Aorta (tissue), 5 donors: Measurements from ENCODE around the gene ACTN1. TPM values are rescaled to one million over a fixed set of nuclear protein-coding genes. Genes with fewer than 3 reads are reported as not detected.

Experiments used
- ATAC-seq: fragments of 200-7000 bp; cut with Tn5 transposase; one replicate; pipeline ENCODE4 v1.9.1; 2022; ENCODE audit warnings: moderate library complexity; ENCODE audit not compliant: low FRiP score
- DNase-seq, 2 donors: peaks; one replicate each; pipeline ENCODE4 v3.0.0-alpha.2; 2020
- H3K27ac ChIP-seq, 2 donors: one replicate each; pipeline ENCODE4 v1.5.1; 2013; ENCODE audit warnings: low read length in 2 of 2, mild to moderate bottlenecking in 2 of 2, moderate library complexity in 2 of 2, control low read depth in 1 of 2, inconsistent platforms in 1 of 2, low read depth in 1 of 2
- H3K27me3 ChIP-seq, 2 donors: one replicate each; pipeline ENCODE4 v1.6.1; 2013; ENCODE audit warnings: control low read depth in 1 of 2, low read length in 1 of 2, mild to moderate bottlenecking in 1 of 2, moderate library complexity in 1 of 2; ENCODE audit not compliant: insufficient read depth in 2 of 2, control insufficient read depth in 1 of 2
- H3K36me3 ChIP-seq, 2 donors: one replicate each; pipeline ENCODE4 v1.6.1; 2013; ENCODE audit warnings: control low read depth in 1 of 2, low read length in 1 of 2, mild to moderate bottlenecking in 1 of 2; ENCODE audit not compliant: insufficient read depth in 2 of 2, control insufficient read depth in 1 of 2
- H3K4me1 ChIP-seq, 2 donors: one replicate each; pipeline ENCODE4 v1.6.1; 2013; ENCODE audit warnings: low read length in 2 of 2, control low read depth in 1 of 2, mild to moderate bottlenecking in 1 of 2, moderate library complexity in 1 of 2; ENCODE audit not compliant: insufficient read depth in 2 of 2, control insufficient read depth in 1 of 2
- H3K4me3 ChIP-seq, 2 donors: one replicate each; pipeline ENCODE4 v1.5.1; 2013; ENCODE audit warnings: low read length in 2 of 2, control low read depth in 1 of 2, mild to moderate bottlenecking in 1 of 2
- H3K9me3 ChIP-seq: one replicate; pipeline ENCODE4 v1.6.1; 2013; ENCODE audit warnings: mild to moderate bottlenecking, low read length; ENCODE audit not compliant: control insufficient read depth
- WGBS, 2 donors: extraction: QIAGEN DNeasy Blood & Tissue Kit; methylation state at CpG; one replicate each; pipeline ENCODE4 v1.1.7; 2013; 5-methylcytosine and 5-hydroxymethylcytosine counted together
- intact Hi-C, 2 donors: fragments of 100-400 bp; cut with DNase I; formaldehyde crosslinking; loops; one replicate each; pipeline versions ENCODE4 v1.14.2 to v1.15.0; 2022
- polyA plus RNA-seq, 2 donors: library from polyadenylated mRNA; stranded (reverse); fragments of 200-250 nt; gene quantifications; one replicate each; pipeline ENCODE4 v1.2.3, GENCODE V29; 2013
- total RNA-seq, 2 donors: library from RNA; stranded (reverse); fragmentation: NEBNext Ultra II Directional; extraction: Animal tissue kit (Norgen Biotek cat#: 25700); gene quantifications; one replicate each; pipeline ENCODE4 v1.2.1, GENCODE V29; 2021
- donor health status: healthy with polysubstance abuse.
- donor health status: Bipolar disorder and iron deficiency.
- donor health status: DM: no; HTN: no; CAD: no.
- donor health status: DM: no; HTN: no; CAD: no.
- donor health status: DM: yes; HTN: yes; CAD: no.

The ACTN1 gene
- total and polyA plus RNA-seq, 4 donors = 82.0 to 1,590 (median 631) TPM

- WGBS, 2 donors = 93 to 100% methylated on average over 2 of the region's 2 CpGs
- intact Hi-C loops = no loop called here
Measured at GRCh38 chr14:68865542-68865941, 113.6 kb downstream of the ACTN1 start.

GRCh38 chr14:68864361-68864750 is 114.7 kb downstream of the ACTN1 start:
- Histone ChIP-seq H3K27ac (no peak overlapping the region), H3K9me3 (no peaks in the 10 kb centered on the region), H3K4me3 (no peak overlapping the region), H3K27me3 (no peaks in the 10 kb centered on the region), H3K4me1 (no peaks in the 10 kb centered on the region), H3K36me3 (no peaks in the 10 kb centered on the region)
- ATAC-seq (no peak), DNase-seq (no peak)
- WGBS, 2 donors = 54 to 65% methylated on average over 6 of the region's 6 CpGs
- intact Hi-C loops = loop anchor here (5.0 kb wide), 1 partner anchor 243 kb away; no protein-coding TSS in a partner anchor

More at GRCh38 chr14:68865542-68865941, 113.6 kb downstream of the ACTN1 start:
- Histone ChIP-seq H3K27me3 (no peaks in the 10 kb centered on the region), H3K27ac (no peak overlapping the region), H3K36me3 (no peaks in the 10 kb centered on the region), H3K9me3 (no peaks in the 10 kb centered on the region), H3K4me3 (no peak overlapping the region), H3K4me1 (no peaks in the 10 kb centered on the region)
- DNase-seq (no peak), ATAC-seq (no peak)

GRCh38 chr14:68863610-68864360 is 115.3 kb downstream of the ACTN1 start:
- H3K4me3 ChIP-seq = no peak overlapping the region
- H3K4me1 ChIP-seq = no peaks in the 10 kb centered on the region
- ATAC-seq = peak; percentile 16
- H3K9me3 ChIP-seq = no peaks in the 10 kb centered on the region
- H3K36me3 ChIP-seq = no peaks in the 10 kb centered on the region
- no peak overlapping the region for H3K27ac ChIP-seq
- 77 to 79% methylated on average over 13 of the region's 13 CpGs for WGBS, 2 donors
- intact Hi-C loops = loop anchor here (5.0 kb wide), 1 partner anchor 244 kb away; no protein-coding TSS in a partner anchor
- no peak for DNase-seq
- no peaks in the 10 kb centered on the region for H3K27me3 ChIP-seq

GRCh38 chr14:68862954-68863594 is 116.0 kb downstream of the ACTN1 start:
- DNase-seq = peak; percentile 87 to 90

GRCh38 chr14:68860771-68861170 is 118.3 kb downstream of the ACTN1 start:
- no peaks in the 10 kb centered on the region for H3K36me3 ChIP-seq
- no peaks in the 10 kb centered on the region for H3K9me3 ChIP-seq
- intact Hi-C loops = loop anchor here (5.0 kb wide), 1 partner anchor 247 kb away; no protein-coding TSS in a partner anchor
- H3K4me3 ChIP-seq = no peak overlapping the region
- DNase-seq = no peak
- no peak overlapping the region for H3K27ac ChIP-seq
- no peaks in the 10 kb centered on the region for H3K27me3 ChIP-seq
- no peaks in the 10 kb centered on the region for H3K4me1 ChIP-seq
- 92 to 95% methylated on average over 5 of the region's 5 CpGs for WGBS, 2 donors
- ATAC-seq = no peak

More at GRCh38 chr14:68862954-68863594, 116.0 kb downstream of the ACTN1 start:
- Histone ChIP-seq H3K9me3 (no peaks in the 10 kb centered on the region), H3K27ac (no peak overlapping the region), H3K4me3 (no peak overlapping the region), H3K27me3 (no peaks in the 10 kb centered on the region), H3K36me3 (no peaks in the 10 kb centered on the region), H3K4me1 (no peaks in the 10 kb centered on the region)
- 3% methylated on average over 2 of the region's 2 CpGs for WGBS, 2 donors
- intact Hi-C loops = loop anchor here (5.0 kb wide), 1 partner anchor 244 kb away; no protein-coding TSS in a partner anchor
- peak; percentile 73 for ATAC-seq

- no peak for ATAC-seq
- Histone ChIP-seq H3K27me3 (no peaks in the 10 kb centered on the region), H3K9me3 (no peaks in the 10 kb centered on the region), H3K27ac (no peak overlapping the region), H3K4me1 (no peaks in the 10 kb centered on the region), H3K36me3 (peaks cover 0 to 3% of the 10 kb centered on the region in 2 donors), H3K4me3 (no peak overlapping the region)
- 91 to 92% methylated on average over 5 of the region's 5 CpGs for WGBS, 2 donors
- DNase-seq = no peak
- intact Hi-C loops = no loop called here
Measured at GRCh38 chr14:68857516-68858070, 121.5 kb downstream of the ACTN1 start.

GRCh38 chr14:68856572-68856971 is 122.5 kb downstream of the ACTN1 start:
- H3K9me3 ChIP-seq = no peaks in the 10 kb centered on the region
- ATAC-seq = no peak
- no peak for DNase-seq
- WGBS, 2 donors = 85 to 90% methylated on average over 6 of the region's 6 CpGs
- no peak overlapping the region for H3K4me3 ChIP-seq
- H3K27ac ChIP-seq = no peak overlapping the region
- H3K4me1 ChIP-seq = no peaks in the 10 kb centered on the region
- no peaks in the 10 kb centered on the region for H3K27me3 ChIP-seq
- peaks cover 0 to 3% of the 10 kb centered on the region in 2 donors for H3K36me3 ChIP-seq
- intact Hi-C loops = no loop called here

GRCh38 chr14:68854421-68854820 is 124.7 kb downstream of the ACTN1 start:
- no peak overlapping the region for H3K27ac ChIP-seq
- ATAC-seq (no peak), DNase-seq (no peak)
- 85 to 86% methylated on average over 7 of the region's 7 CpGs for WGBS, 2 donors
- H3K9me3 ChIP-seq = no peaks in the 10 kb centered on the region
- no peak overlapping the region for H3K4me3 ChIP-seq
- H3K36me3 ChIP-seq = peaks cover 0 to 3% of the 10 kb centered on the region in 2 donors
- no peaks in the 10 kb centered on the region for H3K27me3 ChIP-seq
- H3K4me1 ChIP-seq = no peaks in the 10 kb centered on the region
- intact Hi-C loops = no loop called here
